Keratinocyte (primary cell): Measurements from ENCODE around the gene SPTSSB. TPM values are rescaled to one million over a fixed set of nuclear protein-coding genes. Genes with fewer than 3 reads are reported as not detected.

Experiments used
- DNase-seq: peaks from one replicate; pipeline ENCODE4 v3.0.0-alpha.2; 2011; ENCODE audit warnings: low read depth, missing footprints, low spot score
- FAIRE-seq: peaks from 2 replicates; lab custom pipeline; 2011; peaks lifted over from hg19 to GRCh38; lab: Jason Lieb, UNC
- H2AFZ ChIP-seq: 2 replicates; pipeline ENCODE4 v1.6.0; 2012; ENCODE audit warnings: low read length, control low read depth, inconsistent platforms; ENCODE audit not compliant: control insufficient read depth
- H3K27ac ChIP-seq: 2 replicates; pipeline ENCODE4 v1.5.1; 2011; ENCODE audit warnings: low read length; ENCODE audit not compliant: control insufficient read depth, insufficient read depth
- H3K27me3 ChIP-seq: 3 replicates; pipeline ENCODE4 v1.6.0; 2011; ENCODE audit warnings: low read length; ENCODE audit not compliant: control insufficient read depth, insufficient read depth; ENCODE audit errors: extremely low read depth
- H3K36me3 ChIP-seq, 2 experiments: 2 replicates in 1 of 2; 3 replicates in 1 of 2; pipeline ENCODE4 v1.5.1; 2011; ENCODE audit warnings: low read length in 2 of 2, mild to moderate bottlenecking in 1 of 2; ENCODE audit not compliant: control insufficient read depth in 2 of 2, insufficient read depth in 2 of 2; ENCODE audit errors: extremely low read depth in 1 of 2
- H3K4me1 ChIP-seq: 3 replicates; pipeline ENCODE4 v1.5.1; 2011; ENCODE audit warnings: low read length; ENCODE audit not compliant: control insufficient read depth, insufficient read depth; ENCODE audit errors: extremely low read depth
- H3K4me2 ChIP-seq: 3 replicates; pipeline ENCODE4 v1.6.0; 2011; ENCODE audit warnings: low read depth, low read length; ENCODE audit not compliant: control insufficient read depth, insufficient read depth; ENCODE audit errors: extremely low read depth
- H3K4me3 ChIP-seq, 3 experiments: fragments of 200-600 bp in 1 of 3; sonication (generic) in 1 of 3; 2 replicates in 2 of 3; 3 replicates in 1 of 3; pipeline ENCODE4 v1.5.1; 2011 to 2016; ENCODE audit warnings: low read length in 3 of 3, mild to moderate bottlenecking in 3 of 3, control low read depth in 2 of 3, inconsistent platforms in 1 of 3, low read depth in 1 of 3, mixed read lengths in 1 of 3, mixed run types in 1 of 3, moderate library complexity in 1 of 3; ENCODE audit not compliant: control insufficient read depth in 2 of 3, insufficient read depth in 2 of 3; ENCODE audit errors: extremely low read depth in 1 of 3
- H3K79me2 ChIP-seq: 2 replicates; pipeline ENCODE4 v1.6.0; 2012; ENCODE audit warnings: low read length; ENCODE audit not compliant: control insufficient read depth, insufficient read depth
- H3K9ac ChIP-seq: 3 replicates; pipeline ENCODE4 v1.6.0; 2011; ENCODE audit warnings: low read length; ENCODE audit not compliant: control insufficient read depth, insufficient read depth; ENCODE audit errors: extremely low read depth
- H3K9me1 ChIP-seq: 3 replicates; pipeline ENCODE4 v1.6.0; 2011; ENCODE audit warnings: low read length; ENCODE audit not compliant: control insufficient read depth, insufficient read depth; ENCODE audit errors: extremely low read depth
- H3K9me3 ChIP-seq: 2 replicates; pipeline ENCODE4 v1.5.1; 2012; ENCODE audit warnings: low read depth, low read length; ENCODE audit not compliant: control insufficient read depth
- H4K20me1 ChIP-seq: 3 replicates; pipeline ENCODE4 v1.6.0; 2011; ENCODE audit warnings: low read length; ENCODE audit not compliant: control insufficient read depth, insufficient read depth; ENCODE audit errors: extremely low read depth
- EZH2 ChIP-seq: IDR thresholded peaks from one replicate; pipeline ENCODE4 v1.6.1; 2012; ENCODE audit warnings: inconsistent platforms, mild to moderate bottlenecking, low read length, moderate library complexity
- dilution Hi-C: fragments of 300-500 bp; cut with MboI; formaldehyde crosslinking; loops from one replicate; pipeline ENCODE4 v1.7.0; 2020; ENCODE audit warnings: low sequenced_read_pairs; ENCODE audit not compliant: extremely low pct_ligation_motif_present
- polyA plus RNA-seq, 5 experiments: library from polyadenylated mRNA; depleted of rRNA in 3 of 5; stranded (reverse) in 3 of 5; stranded (forward) in 1 of 5; unstranded in 1 of 5; fragments of >200 nt; gene quantifications; 1 replicate in 1 of 5; 2 replicates in 3 of 5; 3 replicates in 1 of 5; pipeline versions ENCODE4 v1.2.1 to v1.2.3, GENCODE V29; 2011 to 2012; ENCODE audit warnings: missing spikeins in 2 of 5, low read depth in 1 of 5, low replicate concordance in 1 of 5
- TF ChIP-seq, protein P1 (sequence below), 3 experiments: IDR thresholded peaks in 1 of 3; conservative IDR thresholded peaks in 1 of 3; optimal IDR thresholded peaks in 1 of 3; 2 replicates in 2 of 3; 3 replicates in 1 of 3; pipeline versions ENCODE3 to v1.5.1; 2011; ENCODE audit warnings: low read length in 3 of 3, mild to moderate bottlenecking in 3 of 3, moderate library complexity in 2 of 3, control low read depth in 1 of 3, inconsistent platforms in 1 of 3; ENCODE audit not compliant: insufficient read depth in 2 of 3; ENCODE audit errors: extremely low read depth in 1 of 3

Gene SPTSSB
- polyA plus RNA-seq, 1 donor (not counting 4 experiments of a cell fraction or from before 2014, with no cell fraction given): 2.6 TPM

GRCh38 chr3:161342629-161343028 is 28.7 kb downstream of the SPTSSB start:
- Histone ChIP-seq H3K79me2 (no peaks in the 10 kb centered on the region), H3K4me3 (no peak overlapping the region), H3K9ac (no peak overlapping the region), H3K9me3 (no peaks in the 10 kb centered on the region), H3K4me1 (no peaks in the 10 kb centered on the region), H3K36me3 (no peaks in the 10 kb centered on the region), H3K4me2 (no peak overlapping the region), H4K20me1 (no peaks in the 10 kb centered on the region), H3K27me3 (no peaks in the 10 kb centered on the region), H3K27ac (no peak overlapping the region), H3K9me1 (no peaks in the 10 kb centered on the region), H2AFZ (no peak overlapping the region)
- DNase-seq (no peak), FAIRE-seq (no peak)
- dilution Hi-C loops: no loop called here
- no peak for TF ChIP-seq EZH2
- TF ChIP-seq, protein P1, sequence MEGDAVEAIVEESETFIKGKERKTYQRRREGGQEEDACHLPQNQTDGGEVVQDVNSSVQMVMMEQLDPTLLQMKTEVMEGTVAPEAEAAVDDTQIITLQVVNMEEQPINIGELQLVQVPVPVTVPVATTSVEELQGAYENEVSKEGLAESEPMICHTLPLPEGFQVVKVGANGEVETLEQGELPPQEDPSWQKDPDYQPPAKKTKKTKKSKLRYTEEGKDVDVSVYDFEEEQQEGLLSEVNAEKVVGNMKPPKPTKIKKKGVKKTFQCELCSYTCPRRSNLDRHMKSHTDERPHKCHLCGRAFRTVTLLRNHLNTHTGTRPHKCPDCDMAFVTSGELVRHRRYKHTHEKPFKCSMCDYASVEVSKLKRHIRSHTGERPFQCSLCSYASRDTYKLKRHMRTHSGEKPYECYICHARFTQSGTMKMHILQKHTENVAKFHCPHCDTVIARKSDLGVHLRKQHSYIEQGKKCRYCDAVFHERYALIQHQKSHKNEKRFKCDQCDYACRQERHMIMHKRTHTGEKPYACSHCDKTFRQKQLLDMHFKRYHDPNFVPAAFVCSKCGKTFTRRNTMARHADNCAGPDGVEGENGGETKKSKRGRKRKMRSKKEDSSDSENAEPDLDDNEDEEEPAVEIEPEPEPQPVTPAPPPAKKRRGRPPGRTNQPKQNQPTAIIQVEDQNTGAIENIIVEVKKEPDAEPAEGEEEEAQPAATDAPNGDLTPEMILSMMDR (optimal IDR thresholded peaks at IDR 0.05 in 1 of 3, IDR thresholded peaks at IDR 0.05 in 1 of 3, conservative IDR thresholded peaks at IDR 0.05 in 1 of 3; ENCODE audit: extremely low read depth in 1 of 3, insufficient read depth in 2 of 3, low read length in 3 of 3): no peak

GRCh38 chr3:161339517-161340500 is 31.5 kb downstream of the SPTSSB start:
- FAIRE-seq: no peak
- dilution Hi-C loops: no loop called here
- TF ChIP-seq, protein P1 (optimal IDR thresholded peaks at IDR 0.05 in 1 of 3, IDR thresholded peaks at IDR 0.05 in 1 of 3, conservative IDR thresholded peaks at IDR 0.05 in 1 of 3; ENCODE audit: extremely low read depth in 1 of 3, insufficient read depth in 2 of 3, low read length in 3 of 3): no peak
- no peak for TF ChIP-seq EZH2

More at GRCh38 chr3:161339517-161340500, 31.5 kb downstream of the SPTSSB start:
- Histone ChIP-seq H3K9ac (no peak overlapping the region), H4K20me1 (no peaks in the 10 kb centered on the region), H3K27me3 (no peaks in the 10 kb centered on the region), H3K27ac (no peak overlapping the region), H3K36me3 (no peaks in the 10 kb centered on the region), H3K4me1 (no peaks in the 10 kb centered on the region), H3K9me3 (no peaks in the 10 kb centered on the region), H2AFZ (no peak overlapping the region), H3K9me1 (no peaks in the 10 kb centered on the region), H3K4me2 (no peak overlapping the region), H3K4me3 (no peak overlapping the region), H3K79me2 (no peaks in the 10 kb centered on the region)
- no peak for DNase-seq
